Measurements from ENCODE around the gene PTTG2. TPM values are rescaled to one million over a fixed set of nuclear protein-coding genes. Genes with fewer than 3 reads are reported as not detected.

PTTG2 gene
- total and polyA plus RNA-seq, 4 donors = 0.28 TPM; not detected in 3

DNA sequence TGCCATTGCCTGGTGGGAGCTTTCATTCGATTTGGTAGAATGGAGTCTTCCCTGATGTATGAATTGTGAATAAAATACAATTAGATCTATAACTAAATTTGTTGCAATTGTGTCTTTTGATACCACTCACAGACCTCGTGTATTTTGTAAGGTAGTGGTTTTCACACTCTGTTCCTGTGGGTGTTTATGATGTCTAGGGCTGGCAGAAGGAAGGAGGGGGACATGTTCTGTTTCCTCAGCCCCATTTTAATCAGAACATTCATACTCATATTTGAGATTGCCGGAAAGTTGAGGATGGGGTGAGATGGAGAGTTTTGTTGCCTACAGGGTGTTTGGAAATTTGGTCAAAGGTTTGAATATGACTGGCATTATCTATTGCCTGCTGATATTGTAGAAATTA is 42.9 kb downstream of the PTTG2 start:
- Histone ChIP-seq H3K36me3 (ENCODE audit: control insufficient read depth, insufficient read depth, low read length) (no peaks in the 10 kb centered on the region), H3K9me3 (ENCODE audit: control insufficient read depth, insufficient read depth, low read length) (no peaks in the 10 kb centered on the region), H3K4me3 (ENCODE audit: low read depth, low read length) (no peak overlapping the region), H3K27ac (ENCODE audit: low read depth, low read length) (no peak overlapping the region), H3K27me3 (ENCODE audit: control insufficient read depth, insufficient read depth, low read length) (no peaks in the 10 kb centered on the region), H3K4me1 (ENCODE audit: control insufficient read depth, insufficient read depth, low read length) (peaks cover 6% of the 10 kb centered on the region)
- DNase-seq (ENCODE audit: low read depth in 4 of 6, low spot score in 6 of 6) = no peak
- no CpG with 5 or more reads among the region's 3 CpGs for WGBS (ENCODE audit: insufficient coverage)

- no peak for DNase-seq (ENCODE audit: low read depth in 4 of 6, low spot score in 6 of 6)
- Histone ChIP-seq H3K27ac (ENCODE audit: low read depth, low read length) (no peak overlapping the region), H3K36me3 (ENCODE audit: control insufficient read depth, insufficient read depth, low read length) (no peaks in the 10 kb centered on the region), H3K27me3 (ENCODE audit: control insufficient read depth, insufficient read depth, low read length) (no peaks in the 10 kb centered on the region), H3K4me1 (ENCODE audit: control insufficient read depth, insufficient read depth, low read length) (peaks cover 6% of the 10 kb centered on the region), H3K9me3 (ENCODE audit: control insufficient read depth, insufficient read depth, low read length) (no peaks in the 10 kb centered on the region), H3K4me3 (ENCODE audit: low read depth, low read length) (no peak overlapping the region)
- 100% methylated on average over 1 of the region's 1 CpG for WGBS (ENCODE audit: insufficient coverage)
These were observed 43.4 kb downstream of the PTTG2 start for GRCh38 chr4:38003628-38004027.

DNA sequence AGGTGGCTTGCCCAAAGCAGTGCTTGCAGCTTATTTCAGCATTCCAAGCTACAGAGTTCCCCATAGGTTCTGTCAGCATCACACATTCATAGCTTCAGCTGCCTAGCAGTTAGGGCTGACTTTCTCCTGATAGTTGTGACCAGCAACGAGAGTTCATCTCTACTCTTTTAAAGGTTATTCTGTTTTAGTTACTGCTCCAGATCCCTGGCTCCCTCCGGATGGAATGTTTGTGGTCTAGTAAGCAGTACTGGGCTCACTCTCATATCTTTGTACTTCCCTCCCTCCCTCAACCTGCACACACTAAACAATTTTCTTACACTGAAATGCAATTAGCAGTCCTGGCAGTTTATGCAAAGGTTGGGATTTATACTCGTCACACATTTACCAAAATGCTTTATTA is 43.9 kb downstream of the PTTG2 start:
- peaks cover 6% of the 10 kb centered on the region for H3K4me1 ChIP-seq (ENCODE audit: control insufficient read depth, insufficient read depth, low read length)
- DNase-seq (ENCODE audit: low read depth in 4 of 6, low spot score in 6 of 6) = no peak
- no peaks in the 10 kb centered on the region for H3K9me3 ChIP-seq (ENCODE audit: control insufficient read depth, insufficient read depth, low read length)
- H3K27me3 ChIP-seq (ENCODE audit: control insufficient read depth, insufficient read depth, low read length) = no peaks in the 10 kb centered on the region
- no peaks in the 10 kb centered on the region for H3K36me3 ChIP-seq (ENCODE audit: control insufficient read depth, insufficient read depth, low read length)
- no peak overlapping the region for H3K27ac ChIP-seq (ENCODE audit: low read depth, low read length)
- H3K4me3 ChIP-seq (ENCODE audit: low read depth, low read length) = no peak overlapping the region
- no CpG with 5 or more reads among the region's 3 CpGs for WGBS (ENCODE audit: insufficient coverage)

GRCh38 chr4:38004887-38005286 is 44.7 kb downstream of the PTTG2 start:
- 85% methylated on average over 2 of the region's 6 CpGs for WGBS (ENCODE audit: insufficient coverage)
- Histone ChIP-seq H3K36me3 (ENCODE audit: control insufficient read depth, insufficient read depth, low read length) (no peaks in the 10 kb centered on the region), H3K27me3 (ENCODE audit: control insufficient read depth, insufficient read depth, low read length) (no peaks in the 10 kb centered on the region), H3K4me3 (ENCODE audit: low read depth, low read length) (no peak overlapping the region), H3K4me1 (ENCODE audit: control insufficient read depth, insufficient read depth, low read length) (peaks cover 6% of the 10 kb centered on the region), H3K9me3 (ENCODE audit: control insufficient read depth, insufficient read depth, low read length) (no peaks in the 10 kb centered on the region), H3K27ac (ENCODE audit: low read depth, low read length) (no peak overlapping the region)
- no peak for DNase-seq (ENCODE audit: low read depth in 4 of 6, low spot score in 6 of 6)

- Histone ChIP-seq H3K4me3 (ENCODE audit: low read depth, low read length) (no peak overlapping the region), H3K36me3 (ENCODE audit: control insufficient read depth, insufficient read depth, low read length) (no peaks in the 10 kb centered on the region), H3K9me3 (ENCODE audit: control insufficient read depth, insufficient read depth, low read length) (no peaks in the 10 kb centered on the region), H3K4me1 (ENCODE audit: control insufficient read depth, insufficient read depth, low read length) (peaks cover 6% of the 10 kb centered on the region), H3K27me3 (ENCODE audit: control insufficient read depth, insufficient read depth, low read length) (no peaks in the 10 kb centered on the region), H3K27ac (ENCODE audit: low read depth, low read length) (no peak overlapping the region)
- no peak for DNase-seq (ENCODE audit: low read depth in 4 of 6, low spot score in 6 of 6)
- WGBS (ENCODE audit: insufficient coverage) = 100% methylated on average over 1 of the region's 3 CpGs
These were observed 45.4 kb downstream of the PTTG2 start for GRCh38 chr4:38005637-38006036.

DNA sequence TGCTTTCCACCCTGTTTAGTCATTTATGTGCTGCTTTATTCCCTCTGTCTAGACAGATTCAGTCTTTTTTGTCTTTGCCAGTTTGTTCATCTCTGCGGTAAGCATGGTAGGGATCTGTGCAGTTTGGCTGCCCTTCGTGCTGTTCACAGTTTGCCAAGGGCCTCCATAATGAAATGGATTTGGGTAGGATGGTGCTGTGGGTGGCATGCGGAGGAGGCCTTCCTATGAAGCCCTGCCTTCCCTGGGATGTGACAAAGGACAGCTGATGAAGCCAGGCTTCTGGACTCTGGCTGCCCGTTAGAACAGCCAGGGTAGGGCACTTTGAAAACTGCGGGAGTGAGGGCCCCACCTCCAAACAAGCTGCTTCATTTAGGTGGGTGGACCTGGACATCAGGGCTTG is 47.4 kb downstream of the PTTG2 start:
- Histone ChIP-seq H3K27me3 (ENCODE audit: control insufficient read depth, insufficient read depth, low read length) (no peaks in the 10 kb centered on the region), H3K9me3 (ENCODE audit: control insufficient read depth, insufficient read depth, low read length) (no peaks in the 10 kb centered on the region), H3K4me3 (ENCODE audit: low read depth, low read length) (no peak overlapping the region), H3K27ac (ENCODE audit: low read depth, low read length) (no peak overlapping the region), H3K36me3 (ENCODE audit: control insufficient read depth, insufficient read depth, low read length) (no peaks in the 10 kb centered on the region), H3K4me1 (ENCODE audit: control insufficient read depth, insufficient read depth, low read length) (peaks cover 6% of the 10 kb centered on the region)
- no peak for DNase-seq (ENCODE audit: low read depth in 4 of 6, low spot score in 6 of 6)
- WGBS (ENCODE audit: insufficient coverage) = 57% methylated on average over 5 of the region's 5 CpGs

DNA sequence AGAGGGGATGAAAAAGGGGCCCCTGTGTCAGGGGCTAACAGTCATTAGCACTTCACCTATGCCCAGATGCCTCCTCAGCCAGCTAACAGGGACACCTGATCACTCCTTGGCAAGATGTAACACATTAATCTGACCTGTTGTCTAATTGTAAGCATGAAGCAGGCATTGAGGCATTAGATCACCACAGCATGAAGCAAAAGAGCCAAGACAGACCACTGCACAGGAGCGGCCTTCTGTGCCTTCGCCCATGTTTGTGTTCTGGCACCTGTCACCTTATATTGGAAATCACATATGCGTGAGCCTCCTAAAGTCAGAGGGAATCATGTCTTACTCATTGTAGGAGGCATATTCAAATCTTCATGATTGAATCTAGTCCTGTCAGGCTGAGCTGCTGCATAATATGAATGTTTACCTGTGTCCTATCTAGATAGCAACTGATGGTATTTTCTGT is 48.4 kb downstream of the PTTG2 start:
- no peak for DNase-seq (ENCODE audit: low read depth in 4 of 6, low spot score in 6 of 6)
- Histone ChIP-seq H3K9me3 (ENCODE audit: control insufficient read depth, insufficient read depth, low read length) (no peaks in the 10 kb centered on the region), H3K27ac (ENCODE audit: low read depth, low read length) (no peak overlapping the region), H3K27me3 (ENCODE audit: control insufficient read depth, insufficient read depth, low read length) (no peaks in the 10 kb centered on the region), H3K4me3 (ENCODE audit: low read depth, low read length) (no peak overlapping the region), H3K36me3 (ENCODE audit: control insufficient read depth, insufficient read depth, low read length) (no peaks in the 10 kb centered on the region), H3K4me1 (ENCODE audit: control insufficient read depth, insufficient read depth, low read length) (peaks cover 6% of the 10 kb centered on the region)
- WGBS (ENCODE audit: insufficient coverage) = 87% methylated on average over 2 of the region's 3 CpGs

DNA sequence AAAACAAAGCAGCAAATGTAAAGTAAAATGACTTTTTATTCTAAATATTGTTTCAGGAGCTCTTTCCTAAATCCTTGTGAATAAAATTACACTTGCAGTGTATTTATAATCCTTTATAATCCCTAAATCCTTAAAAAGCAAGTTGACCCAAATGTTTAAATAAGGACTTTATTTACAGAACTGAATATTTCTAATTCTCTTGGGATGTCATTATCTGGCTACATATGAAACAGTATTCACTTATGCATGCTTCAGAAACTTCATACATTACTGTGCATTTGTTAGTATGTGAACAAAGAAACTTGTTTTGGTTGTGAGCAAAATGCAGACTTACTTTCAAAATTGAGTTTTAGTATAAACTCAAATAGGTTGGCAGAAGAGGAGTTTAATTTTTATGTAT is 49.2 kb downstream of the PTTG2 start:
- Histone ChIP-seq H3K27ac (ENCODE audit: low read depth, low read length) (no peak overlapping the region), H3K27me3 (ENCODE audit: control insufficient read depth, insufficient read depth, low read length) (no peaks in the 10 kb centered on the region), H3K36me3 (ENCODE audit: control insufficient read depth, insufficient read depth, low read length) (peaks cover 4% of the 10 kb centered on the region), H3K4me1 (ENCODE audit: control insufficient read depth, insufficient read depth, low read length) (peaks cover 12% of the 10 kb centered on the region), H3K9me3 (ENCODE audit: control insufficient read depth, insufficient read depth, low read length) (no peaks in the 10 kb centered on the region), H3K4me3 (ENCODE audit: low read depth, low read length) (no peak overlapping the region)
- no peak for DNase-seq (ENCODE audit: low read depth in 4 of 6, low spot score in 6 of 6)

GRCh38 chr4:38009949-38010348 is 49.8 kb downstream of the PTTG2 start:
- no peaks in the 10 kb centered on the region for H3K9me3 ChIP-seq (ENCODE audit: control insufficient read depth, insufficient read depth, low read length)
- peaks cover 12% of the 10 kb centered on the region for H3K4me1 ChIP-seq (ENCODE audit: control insufficient read depth, insufficient read depth, low read length)
- no peak overlapping the region for H3K27ac ChIP-seq (ENCODE audit: low read depth, low read length)
- peaks cover 7% of the 10 kb centered on the region for H3K36me3 ChIP-seq (ENCODE audit: control insufficient read depth, insufficient read depth, low read length)
- no peak overlapping the region for H3K4me3 ChIP-seq (ENCODE audit: low read depth, low read length)
- no peaks in the 10 kb centered on the region for H3K27me3 ChIP-seq (ENCODE audit: control insufficient read depth, insufficient read depth, low read length)
- WGBS (ENCODE audit: insufficient coverage) = 100% methylated on average over 1 of the region's 3 CpGs
- no peak for DNase-seq (ENCODE audit: low read depth in 4 of 6, low spot score in 6 of 6)

All from spinal cord (tissue), 10 donors.